ENCODE results near the gene IL10RB.

DNA sequence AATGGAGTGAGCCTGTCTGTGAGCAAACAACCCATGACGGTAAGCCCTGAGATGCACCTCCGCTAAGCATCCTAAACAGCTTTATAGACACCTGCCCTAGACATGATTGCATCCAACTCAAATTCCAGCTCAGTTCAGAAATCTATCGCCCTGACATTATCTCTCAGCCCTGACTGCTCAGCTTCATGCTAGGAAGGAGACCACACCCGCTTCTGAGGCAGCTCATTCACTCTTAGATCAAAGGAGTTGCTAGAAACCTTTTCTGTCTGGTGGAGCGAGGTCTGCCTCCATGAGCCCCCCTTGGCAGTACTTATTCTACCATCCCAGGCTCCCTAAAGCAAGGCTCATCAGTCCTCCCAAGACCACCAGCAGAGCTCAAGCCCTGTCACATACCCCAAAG lies 17.0 kb downstream of the IL10RB start:
- no peak for TF ChIP-seq POLR2AphosphoS5 (IDR thresholded peaks at IDR 0.05)
- TF ChIP-seq, protein P1, sequence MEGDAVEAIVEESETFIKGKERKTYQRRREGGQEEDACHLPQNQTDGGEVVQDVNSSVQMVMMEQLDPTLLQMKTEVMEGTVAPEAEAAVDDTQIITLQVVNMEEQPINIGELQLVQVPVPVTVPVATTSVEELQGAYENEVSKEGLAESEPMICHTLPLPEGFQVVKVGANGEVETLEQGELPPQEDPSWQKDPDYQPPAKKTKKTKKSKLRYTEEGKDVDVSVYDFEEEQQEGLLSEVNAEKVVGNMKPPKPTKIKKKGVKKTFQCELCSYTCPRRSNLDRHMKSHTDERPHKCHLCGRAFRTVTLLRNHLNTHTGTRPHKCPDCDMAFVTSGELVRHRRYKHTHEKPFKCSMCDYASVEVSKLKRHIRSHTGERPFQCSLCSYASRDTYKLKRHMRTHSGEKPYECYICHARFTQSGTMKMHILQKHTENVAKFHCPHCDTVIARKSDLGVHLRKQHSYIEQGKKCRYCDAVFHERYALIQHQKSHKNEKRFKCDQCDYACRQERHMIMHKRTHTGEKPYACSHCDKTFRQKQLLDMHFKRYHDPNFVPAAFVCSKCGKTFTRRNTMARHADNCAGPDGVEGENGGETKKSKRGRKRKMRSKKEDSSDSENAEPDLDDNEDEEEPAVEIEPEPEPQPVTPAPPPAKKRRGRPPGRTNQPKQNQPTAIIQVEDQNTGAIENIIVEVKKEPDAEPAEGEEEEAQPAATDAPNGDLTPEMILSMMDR (IDR thresholded peaks at IDR 0.05), result no peak
- no peak for TF ChIP-seq POLR2A (IDR thresholded peaks at IDR 0.05)
